Type B pancreatic cell (in vitro differentiated cells): Measurements from ENCODE around the gene SETBP1. TPM values are rescaled to one million over a fixed set of nuclear protein-coding genes. Genes with fewer than 3 reads are reported as not detected.
A peak's percentile ranks its signal among the peaks of the same experiment; 100 is the strongest.

Experiments used
- DNase-seq: peaks from one replicate; pipeline ENCODE4 v3.0.0; 2021; ENCODE audit warnings: mixed read lengths; ENCODE audit not compliant: unreplicated experiment; ENCODE audit errors: extremely low spot score
- H3K27ac Mint-ChIP-seq: 2 replicates; pipeline ENCODE4 v1.8.0; 2021; ENCODE audit warnings: mild to moderate bottlenecking, mixed read lengths
- H3K27me3 Mint-ChIP-seq: 2 replicates; pipeline ENCODE4 v1.8.0; 2021; ENCODE audit warnings: mixed read lengths
- H3K36me3 Mint-ChIP-seq: 2 replicates; pipeline ENCODE4 v1.8.0; 2021; ENCODE audit warnings: mixed read lengths
- H3K4me1 Mint-ChIP-seq: one replicate; pipeline ENCODE4 v1.8.0; 2021; ENCODE audit warnings: mixed read lengths; ENCODE audit not compliant: unreplicated experiment
- H3K4me3 Mint-ChIP-seq: 2 replicates; pipeline ENCODE4 v1.8.0; 2021; ENCODE audit warnings: mild to moderate bottlenecking, mixed read lengths
- H3K9me3 Mint-ChIP-seq: 2 replicates; pipeline ENCODE4 v1.8.0; 2021; ENCODE audit warnings: mixed read lengths
- CTCF ChIP-seq: fragments of 200-600 bp; sonication (generic); conservative IDR thresholded peaks from 2 replicates; pipeline ENCODE4 v1.5.0; 2021; ENCODE audit warnings: antibody characterized with exemption, mild to moderate bottlenecking
- total RNA-seq: library from RNA; stranded (reverse); gene quantifications from 2 replicates; pipeline ENCODE4 v1.2.1, GENCODE V29; 2021; ENCODE audit warnings: low replicate concordance

Gene SETBP1
- total RNA-seq, 1 donor from 2014 or later, result 62.7 TPM

DNA sequence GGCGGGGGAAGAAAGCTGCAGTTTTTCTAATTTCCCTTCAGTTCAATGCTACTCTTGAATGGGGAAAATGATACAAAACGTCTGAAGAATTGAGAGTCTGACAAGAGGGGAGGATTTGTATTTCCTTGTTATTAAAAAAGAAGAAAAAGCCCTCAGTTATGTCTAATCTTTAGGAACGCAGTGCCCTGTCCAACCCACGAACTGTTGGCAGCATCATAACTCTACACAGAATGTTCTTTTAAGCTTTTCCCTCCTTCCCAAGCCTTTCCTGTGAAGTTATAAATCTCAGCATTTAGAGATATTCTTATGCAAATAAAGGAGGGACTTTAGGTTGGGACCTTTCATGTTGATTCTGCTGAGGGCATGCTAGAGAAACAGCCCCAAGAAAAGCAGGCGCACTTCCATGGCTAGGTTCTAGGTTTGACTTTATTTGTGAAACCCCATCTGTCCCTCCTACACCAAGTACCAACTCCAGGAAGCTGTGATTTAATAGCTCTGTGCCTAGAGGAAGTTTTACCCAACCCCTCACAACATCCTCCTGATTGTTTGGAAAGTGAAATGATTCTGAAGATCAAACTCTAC is 288.6 kb downstream of the SETBP1 start:
- no peak for TF ChIP-seq CTCF
- no peaks in the 10 kb centered on the region for H3K27me3 Mint-ChIP-seq
- peaks cover 20% of the 10 kb centered on the region for H3K36me3 Mint-ChIP-seq
- H3K4me1 Mint-ChIP-seq, result peaks cover 26% of the 10 kb centered on the region
- no peak overlapping the region for H3K4me3 Mint-ChIP-seq
- H3K9me3 Mint-ChIP-seq, result no peaks in the 10 kb centered on the region
- H3K27ac Mint-ChIP-seq, result no peak overlapping the region
- DNase-seq, result no peak

- Mint-ChIP-seq H3K4me1 (peaks cover 23% of the 10 kb centered on the region), H3K27ac (no peak overlapping the region), H3K9me3 (no peaks in the 10 kb centered on the region), H3K36me3 (peaks cover 11% of the 10 kb centered on the region), H3K27me3 (no peaks in the 10 kb centered on the region), H3K4me3 (no peak overlapping the region)
- TF ChIP-seq CTCF, result peak; percentile 26
- no peak for DNase-seq
Measured at GRCh38 chr18:44973282-44973681, 292.6 kb downstream of the SETBP1 start.

GRCh38 chr18:44974174-44974573 is 293.5 kb downstream of the SETBP1 start:
- DNase-seq, result no peak
- Mint-ChIP-seq H3K36me3 (peaks cover 10% of the 10 kb centered on the region), H3K27me3 (no peaks in the 10 kb centered on the region), H3K4me3 (no peak overlapping the region), H3K9me3 (no peaks in the 10 kb centered on the region), H3K27ac (no peak overlapping the region), H3K4me1 (peaks cover 21% of the 10 kb centered on the region)
- no peak for TF ChIP-seq CTCF

GRCh38 chr18:44977856-44978255 is 297.2 kb downstream of the SETBP1 start:
- no peaks in the 10 kb centered on the region for H3K27me3 Mint-ChIP-seq
- no peak overlapping the region for H3K4me3 Mint-ChIP-seq
- H3K9me3 Mint-ChIP-seq, result no peaks in the 10 kb centered on the region

GRCh38 chr18:44979748-44980147 is 299.1 kb downstream of the SETBP1 start:
- Mint-ChIP-seq H3K9me3 (no peaks in the 10 kb centered on the region), H3K27me3 (no peaks in the 10 kb centered on the region), H3K4me1 (peaks cover 4% of the 10 kb centered on the region), H3K27ac (no peak overlapping the region), H3K4me3 (no peak overlapping the region), H3K36me3 (peaks cover 4% of the 10 kb centered on the region)
- no peak for TF ChIP-seq CTCF
- DNase-seq, result no peak

More at GRCh38 chr18:44977856-44978255, 297.2 kb downstream of the SETBP1 start:
- TF ChIP-seq CTCF, result no peak
- DNase-seq, result no peak
- Mint-ChIP-seq H3K36me3 (peaks cover 4% of the 10 kb centered on the region), H3K27ac (no peak overlapping the region), H3K4me1 (peaks cover 13% of the 10 kb centered on the region)

- no peak for TF ChIP-seq CTCF
- no peak for DNase-seq
- Mint-ChIP-seq H3K27me3 (no peaks in the 10 kb centered on the region), H3K4me1 (peaks cover 2% of the 10 kb centered on the region), H3K4me3 (no peak overlapping the region), H3K27ac (no peak overlapping the region), H3K36me3 (peaks cover 7% of the 10 kb centered on the region), H3K9me3 (no peaks in the 10 kb centered on the region)
Measured at GRCh38 chr18:44981121-44981520, 300.4 kb downstream of the SETBP1 start.
